GM19438 (cell line): ENCODE data around the gene GALNT8.
"Not testable (repeated sequence)": the region's sequence is repeated elsewhere in the genome, so short reads cannot be mapped to it uniquely, and the experiment has no call there.

Source experiments
- ATAC-seq: cut with Tn5 transposase; IDR thresholded peaks from one replicate; pipeline ENCODE4 v1.9.1; 2021; ENCODE audit warnings: low read depth; ENCODE audit not compliant: unreplicated experiment

The GALNT8 gene, protein sequence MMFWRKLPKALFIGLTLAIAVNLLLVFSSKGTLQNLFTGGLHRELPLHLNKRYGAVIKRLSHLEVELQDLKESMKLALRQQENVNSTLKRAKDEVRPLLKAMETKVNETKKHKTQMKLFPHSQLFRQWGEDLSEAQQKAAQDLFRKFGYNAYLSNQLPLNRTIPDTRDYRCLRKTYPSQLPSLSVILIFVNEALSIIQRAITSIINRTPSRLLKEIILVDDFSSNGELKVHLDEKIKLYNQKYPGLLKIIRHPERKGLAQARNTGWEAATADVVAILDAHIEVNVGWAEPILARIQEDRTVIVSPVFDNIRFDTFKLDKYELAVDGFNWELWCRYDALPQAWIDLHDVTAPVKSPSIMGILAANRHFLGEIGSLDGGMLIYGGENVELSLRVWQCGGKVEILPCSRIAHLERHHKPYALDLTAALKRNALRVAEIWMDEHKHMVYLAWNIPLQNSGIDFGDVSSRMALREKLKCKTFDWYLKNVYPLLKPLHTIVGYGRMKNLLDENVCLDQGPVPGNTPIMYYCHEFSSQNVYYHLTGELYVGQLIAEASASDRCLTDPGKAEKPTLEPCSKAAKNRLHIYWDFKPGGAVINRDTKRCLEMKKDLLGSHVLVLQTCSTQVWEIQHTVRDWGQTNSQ

DNA sequence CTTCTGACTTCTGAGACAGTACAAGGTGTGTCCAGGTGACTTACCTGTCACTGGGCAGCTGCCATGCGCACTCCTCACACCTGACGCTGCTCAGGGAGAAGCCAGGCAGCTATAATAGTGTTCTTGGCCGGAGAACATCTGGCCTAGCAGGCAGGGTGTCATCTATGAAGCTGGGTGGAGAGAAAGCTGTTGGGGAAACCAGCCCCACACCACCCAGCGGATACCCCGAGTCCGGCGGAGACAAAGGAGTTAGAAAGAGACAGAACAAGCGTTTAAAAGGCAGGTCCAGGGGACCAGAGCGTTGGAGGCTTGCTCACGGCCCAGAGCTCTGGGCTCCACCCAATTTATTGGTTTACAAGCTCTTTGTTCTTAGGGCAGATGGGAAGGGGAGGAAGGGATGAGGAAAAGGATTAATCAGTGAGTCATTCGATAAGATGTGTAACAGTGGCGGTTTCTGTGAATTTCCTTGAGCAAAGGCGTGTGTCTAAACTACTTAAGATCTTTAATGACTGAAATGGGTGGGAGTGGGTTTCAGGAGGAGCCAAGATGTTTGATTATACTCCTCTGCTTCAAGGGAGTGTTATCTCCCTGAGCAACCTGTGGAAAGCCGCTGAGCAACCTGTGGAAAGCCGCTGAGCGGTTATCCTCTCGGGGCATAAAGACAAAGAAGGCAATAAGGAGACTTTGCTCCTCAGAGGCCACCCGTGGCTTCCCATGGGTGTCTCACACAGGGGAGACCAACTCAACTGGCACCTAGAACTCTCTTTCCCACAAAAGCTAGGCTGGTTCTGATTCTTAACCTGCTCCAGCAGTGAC lies at the start of gene GALNT8:
Gene GALNT8 (plus strand): TSS at position 580 of the 816 bp plus-strand sequence. CDS start 278 bp downstream, outside the sequence.
- ATAC-seq = no peak

DNA sequence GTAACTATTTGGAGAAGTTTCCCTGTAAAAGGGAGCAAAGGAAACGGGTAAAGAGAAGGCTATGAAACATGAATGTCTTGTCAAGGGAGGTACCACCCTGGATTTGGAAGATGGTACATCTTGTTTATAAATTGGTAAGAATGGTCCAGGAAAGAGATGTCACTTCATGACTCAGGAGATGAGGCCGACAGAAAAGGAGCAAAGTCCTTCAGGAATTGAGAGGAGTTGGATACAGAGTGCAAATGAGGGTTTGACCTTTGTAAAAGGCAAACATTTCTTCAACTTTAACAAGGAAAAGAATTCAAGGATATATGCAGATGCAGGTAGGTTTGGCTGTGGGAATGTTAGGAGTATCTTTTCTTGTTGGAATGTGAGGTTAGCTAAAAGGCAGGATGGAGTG lies 40.5 kb upstream of the GALNT8 start:
- ATAC-seq = no peak

DNA sequence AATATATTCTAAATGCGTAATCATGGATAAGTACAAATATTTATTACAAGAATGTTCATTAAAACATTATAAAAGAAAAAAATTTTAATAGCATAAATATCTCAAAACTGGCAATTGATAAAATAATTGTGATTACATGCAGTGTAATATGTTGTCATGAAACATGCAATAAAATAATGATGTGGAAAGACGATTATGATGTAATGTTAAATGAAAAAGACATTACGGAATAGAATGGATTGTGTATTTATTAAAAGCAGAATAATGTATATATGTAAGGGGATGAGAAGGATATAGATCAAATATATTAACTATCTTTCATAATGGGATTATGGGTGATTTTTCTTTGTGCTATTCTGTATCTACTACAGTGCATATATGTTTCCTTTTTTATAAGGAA lies 38.5 kb upstream of the GALNT8 start:
- no peak for ATAC-seq

DNA sequence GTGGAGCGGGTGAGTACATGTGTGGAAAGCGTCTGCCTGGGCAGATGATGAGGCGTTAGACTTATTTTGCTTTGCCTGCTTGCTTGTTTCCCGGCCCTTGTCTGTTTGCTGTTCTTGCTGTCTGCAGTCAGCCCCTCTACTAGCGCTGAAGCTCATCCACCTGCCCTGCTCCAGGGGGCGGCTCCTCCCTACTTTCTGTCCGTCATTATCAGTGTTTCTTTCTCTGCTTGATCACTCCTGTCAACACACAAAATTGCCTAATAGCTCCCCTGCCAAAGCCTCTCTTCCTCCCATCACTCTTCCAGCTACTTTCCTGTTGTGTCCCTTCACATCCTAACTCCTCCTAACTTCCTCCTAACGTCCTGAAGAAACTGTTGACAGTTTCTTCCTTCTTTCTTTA lies 34.9 kb upstream of the GALNT8 start:
- ATAC-seq = no peak

DNA sequence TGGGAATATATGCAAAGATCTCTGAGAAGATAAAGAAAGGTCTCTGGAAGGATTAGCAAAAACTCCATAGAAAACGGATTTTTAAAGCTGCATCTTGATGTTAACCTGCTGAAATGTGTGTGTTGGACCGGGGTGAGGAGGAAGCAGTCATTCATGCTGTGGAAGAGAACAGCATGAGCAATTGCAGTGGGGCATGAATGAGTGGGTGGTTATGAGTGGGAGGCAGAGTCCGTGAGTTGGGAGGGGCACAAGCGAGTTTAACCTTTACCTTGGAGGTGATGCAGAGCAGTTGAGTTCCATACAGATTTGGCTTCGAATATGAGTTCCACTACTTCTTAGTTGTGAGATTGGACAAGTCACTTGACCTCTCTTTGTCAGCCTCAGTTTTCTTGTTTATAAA lies 29.4 kb upstream of the GALNT8 start:
- ATAC-seq = no peak

DNA sequence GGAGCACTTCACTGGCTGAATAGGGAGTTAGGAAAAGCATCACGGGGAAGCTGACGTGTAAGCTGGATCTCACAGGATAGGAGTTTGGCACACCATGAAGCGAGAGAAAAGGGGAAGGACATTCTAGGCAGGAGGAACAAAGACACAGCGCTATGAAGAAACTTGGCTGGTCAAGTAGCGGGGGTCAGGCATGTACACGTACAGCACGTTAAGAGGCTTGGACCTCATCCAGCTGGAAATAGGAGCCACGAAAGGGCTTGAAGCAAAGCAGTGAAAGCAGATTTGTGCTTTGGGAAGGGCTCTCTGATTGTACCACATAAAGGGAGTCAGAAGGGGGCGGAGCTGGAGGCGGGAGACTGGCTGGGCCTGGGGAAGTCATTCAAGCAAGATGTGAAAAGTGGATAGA lies 19.6 kb upstream of the GALNT8 start:
- no peak for ATAC-seq

DNA sequence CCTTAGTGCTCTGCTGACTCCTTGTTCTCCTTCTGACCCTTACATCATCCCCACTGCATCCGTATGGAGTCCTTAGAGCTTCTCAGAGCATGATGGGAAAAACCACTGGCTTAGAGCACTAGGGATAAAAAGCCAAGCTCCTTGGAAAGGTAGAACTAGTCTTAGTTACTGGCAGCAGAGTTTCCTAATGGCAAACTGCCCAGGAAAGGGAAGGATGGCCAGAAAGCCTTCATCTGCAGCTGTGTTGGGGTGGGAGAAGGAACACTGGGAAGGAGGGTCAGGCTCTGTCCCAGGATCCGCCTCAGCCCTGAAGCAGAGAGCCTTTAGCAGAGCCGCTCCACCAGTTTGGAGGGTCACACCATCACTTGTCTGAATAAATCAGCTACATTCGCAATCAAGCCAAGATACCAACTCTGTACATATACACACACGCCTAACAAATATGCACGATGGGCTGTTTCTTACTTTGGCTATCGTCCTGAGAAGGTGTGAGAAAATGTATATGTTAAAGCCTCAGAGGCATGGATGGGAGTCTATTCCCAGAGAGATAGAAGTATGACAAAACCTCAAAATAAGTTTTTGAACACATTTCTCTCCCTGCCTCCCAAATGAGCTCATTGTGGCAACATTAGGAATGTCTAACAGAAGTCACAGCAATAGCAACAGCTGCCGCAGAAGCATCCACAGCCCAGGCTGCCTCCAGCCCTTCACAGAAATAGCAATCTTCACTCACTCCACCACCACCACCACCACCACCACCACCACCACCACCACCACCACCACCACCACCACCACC lies 18.6 kb upstream of the GALNT8 start:
- ATAC-seq = no peak

DNA sequence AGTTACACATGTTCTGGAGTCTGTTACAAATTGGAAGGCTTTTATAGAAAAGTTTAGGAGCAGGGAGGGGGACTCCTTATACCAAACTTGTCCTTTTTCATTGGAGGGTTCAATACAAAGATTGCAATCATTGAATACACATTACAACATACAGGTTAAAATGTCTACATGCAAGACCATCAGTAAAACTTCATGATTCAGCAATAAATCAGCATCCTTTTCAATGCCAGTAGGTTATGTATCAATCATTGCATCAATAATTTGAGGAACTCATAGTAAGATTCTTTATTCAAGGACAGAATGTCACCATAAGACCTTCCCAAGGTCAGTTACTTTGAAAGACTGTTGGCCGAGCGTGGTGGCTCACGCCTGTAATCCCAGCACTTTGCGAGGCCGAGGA lies 16.5 kb upstream of the GALNT8 start:
- ATAC-seq = no peak

DNA sequence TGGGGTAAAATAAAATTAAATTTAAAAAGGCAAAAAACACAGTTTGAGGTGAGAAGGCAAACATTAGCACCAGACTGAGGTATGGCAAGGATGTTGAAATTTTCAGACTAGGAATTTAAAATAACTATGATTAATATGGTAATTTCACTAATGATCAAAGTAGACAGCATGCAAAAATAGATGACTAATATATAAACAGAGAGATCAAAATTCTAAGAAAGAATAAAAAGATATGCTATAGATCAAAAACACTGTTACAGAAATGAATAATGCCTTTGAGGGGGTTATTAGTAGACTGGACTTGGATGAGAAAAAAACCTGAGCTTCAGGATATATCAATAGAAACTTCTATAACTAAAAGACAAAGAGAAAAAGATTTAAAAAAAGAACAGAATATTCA lies 14.4 kb upstream of the GALNT8 start:
- no peak for ATAC-seq

DNA sequence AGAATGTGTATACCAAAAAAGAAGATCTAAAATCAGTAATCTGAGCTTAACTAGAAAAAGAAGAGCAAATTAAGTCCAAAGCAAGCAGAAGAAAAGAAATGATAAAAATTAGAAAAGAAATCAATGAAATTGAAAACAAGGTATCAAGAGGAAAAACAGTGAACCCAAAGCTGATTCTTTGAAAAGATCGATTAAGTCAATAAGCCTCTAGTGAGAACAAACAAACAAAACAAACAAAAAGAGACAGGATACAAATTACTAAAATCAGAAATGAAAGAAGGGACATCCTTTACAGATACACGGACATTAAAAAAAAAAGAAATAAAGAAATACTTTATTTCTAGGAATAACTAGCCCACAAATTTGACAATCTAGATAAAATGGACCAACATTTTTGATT lies 12.9 kb upstream of the GALNT8 start:
- ATAC-seq = no peak

DNA sequence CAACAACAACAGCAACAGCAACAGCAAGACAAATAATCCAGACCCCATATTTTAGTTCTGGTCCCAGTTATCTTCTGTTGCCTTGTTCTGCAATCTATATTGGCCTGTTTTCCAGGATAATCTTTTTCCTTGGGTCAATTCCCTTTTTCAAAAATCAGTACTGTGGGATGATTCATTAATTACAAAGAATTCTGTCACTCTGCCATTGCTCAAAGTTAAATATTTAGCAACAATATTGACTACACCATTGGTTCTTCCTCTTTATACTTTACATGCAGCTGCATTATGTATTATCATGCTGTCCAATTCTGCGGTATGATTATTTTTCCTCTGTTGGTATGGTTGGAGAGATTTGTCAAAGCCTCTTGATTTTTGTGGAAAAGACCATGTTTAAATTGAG lies 10.1 kb upstream of the GALNT8 start:
- no peak for ATAC-seq

DNA sequence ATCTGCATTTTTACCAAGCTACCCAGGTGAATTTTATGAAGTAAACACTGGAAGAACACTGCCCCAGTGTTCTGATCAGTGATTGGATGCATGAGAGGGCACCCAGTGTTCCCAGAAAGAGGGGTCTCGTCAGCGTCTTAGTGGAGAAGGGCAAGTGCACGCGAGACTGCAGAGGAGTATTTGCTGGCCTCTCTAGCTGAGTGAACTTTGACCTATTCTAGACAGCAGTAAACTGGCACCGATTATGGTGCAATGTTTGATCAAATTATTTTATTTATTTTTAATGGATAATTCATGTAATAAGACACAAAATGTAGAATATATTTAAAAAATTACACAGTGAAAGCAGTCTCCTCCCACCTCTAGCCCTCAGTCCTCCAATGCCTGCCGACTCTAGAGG lies 5.3 kb upstream of the GALNT8 start:
- ATAC-seq = no peak

DNA sequence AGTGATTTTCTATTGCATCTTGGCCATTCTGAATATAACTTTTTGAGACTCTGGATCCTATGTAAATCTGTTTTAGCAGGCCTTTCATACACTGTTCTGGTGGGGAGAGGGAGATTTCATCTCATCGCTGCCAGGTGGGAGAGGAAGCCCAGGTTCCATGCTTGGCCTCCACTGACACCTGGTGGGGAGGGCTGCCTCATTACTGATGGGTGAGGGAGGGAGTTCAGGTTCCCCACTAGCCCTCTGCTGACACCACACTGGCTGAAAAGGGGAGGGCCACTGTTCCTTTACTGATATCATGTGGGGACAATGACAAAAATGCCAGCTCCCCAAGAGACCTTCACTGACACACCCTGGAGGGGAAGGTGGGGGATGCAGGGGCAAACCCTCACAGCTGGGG lies 2.4 kb upstream of the GALNT8 start:
- ATAC-seq = no peak

DNA sequence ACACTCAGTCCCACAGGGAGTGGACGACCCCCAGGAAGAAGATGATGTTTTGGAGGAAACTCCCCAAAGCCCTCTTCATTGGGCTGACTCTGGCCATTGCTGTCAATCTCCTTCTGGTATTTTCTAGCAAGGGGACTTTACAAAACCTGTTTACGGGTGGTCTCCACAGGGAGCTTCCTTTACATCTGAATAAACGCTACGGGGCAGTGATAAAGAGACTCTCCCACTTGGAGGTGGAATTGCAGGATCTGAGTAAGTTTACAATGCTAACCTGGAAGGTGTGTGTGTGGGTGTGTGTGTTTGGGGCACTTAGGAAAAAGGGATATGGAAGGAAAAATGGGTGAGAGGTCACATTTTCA lies 416 bp downstream of the GALNT8 start:
- ATAC-seq = no peak

DNA sequence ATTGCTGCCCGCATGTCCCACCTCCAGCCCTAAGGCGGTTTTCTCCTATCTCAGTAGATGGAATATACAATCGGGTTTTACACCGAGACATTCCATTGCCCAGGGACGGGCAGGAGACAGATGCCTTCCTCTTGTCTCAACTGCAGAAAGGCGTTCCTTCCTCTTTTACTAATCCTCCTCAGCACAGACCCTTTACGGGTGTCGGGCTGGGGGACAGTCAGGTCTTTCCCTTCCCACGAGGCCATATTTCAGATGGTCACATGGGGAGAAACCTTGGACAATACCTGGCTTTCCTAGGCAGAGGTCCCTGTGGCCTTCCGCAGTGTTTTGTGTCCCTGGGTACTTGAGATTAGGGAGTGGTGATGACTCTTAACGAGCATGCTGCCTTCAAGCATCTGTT lies 1.4 kb downstream of the GALNT8 start:
- ATAC-seq = not testable (repeated sequence)

DNA sequence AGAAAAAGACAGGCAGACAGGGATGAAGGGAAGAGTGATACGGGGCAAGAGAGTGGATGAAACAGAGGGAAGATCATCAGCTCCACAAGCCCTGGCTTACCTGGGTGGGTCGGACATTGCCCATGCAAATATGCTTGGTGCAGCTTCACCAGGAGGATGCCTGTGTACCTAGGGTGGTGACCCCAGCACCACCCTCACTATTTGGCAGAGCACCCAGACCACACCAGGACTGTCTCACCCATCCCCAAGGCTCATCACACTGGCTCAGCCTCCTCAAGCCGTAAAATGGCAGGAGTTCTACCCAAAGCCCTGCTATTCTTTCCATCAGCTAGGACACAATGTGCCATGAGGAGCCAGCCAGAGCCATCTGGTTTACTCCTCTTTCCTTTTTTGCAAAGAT lies 3.0 kb downstream of the GALNT8 start:
- no peak for ATAC-seq

DNA sequence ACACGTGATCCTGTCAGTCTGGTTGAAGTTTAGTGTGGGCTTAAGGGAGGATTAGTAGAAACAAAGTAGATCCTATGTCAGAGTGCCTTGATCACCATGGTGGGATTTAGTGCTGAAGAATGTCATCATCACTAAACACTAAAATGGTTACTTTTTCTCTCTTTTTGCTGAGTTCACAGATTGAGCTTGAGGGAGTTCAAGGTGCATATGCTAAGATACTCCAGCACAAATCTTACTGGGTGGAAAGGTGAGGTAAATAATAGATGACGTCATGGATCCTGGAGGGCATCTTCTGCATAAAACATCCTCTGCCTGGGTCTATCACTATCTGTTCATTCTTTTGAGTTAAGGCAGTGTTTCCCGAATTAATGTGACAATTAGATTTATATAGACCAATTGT lies 4.9 kb downstream of the GALNT8 start:
- no peak for ATAC-seq

DNA sequence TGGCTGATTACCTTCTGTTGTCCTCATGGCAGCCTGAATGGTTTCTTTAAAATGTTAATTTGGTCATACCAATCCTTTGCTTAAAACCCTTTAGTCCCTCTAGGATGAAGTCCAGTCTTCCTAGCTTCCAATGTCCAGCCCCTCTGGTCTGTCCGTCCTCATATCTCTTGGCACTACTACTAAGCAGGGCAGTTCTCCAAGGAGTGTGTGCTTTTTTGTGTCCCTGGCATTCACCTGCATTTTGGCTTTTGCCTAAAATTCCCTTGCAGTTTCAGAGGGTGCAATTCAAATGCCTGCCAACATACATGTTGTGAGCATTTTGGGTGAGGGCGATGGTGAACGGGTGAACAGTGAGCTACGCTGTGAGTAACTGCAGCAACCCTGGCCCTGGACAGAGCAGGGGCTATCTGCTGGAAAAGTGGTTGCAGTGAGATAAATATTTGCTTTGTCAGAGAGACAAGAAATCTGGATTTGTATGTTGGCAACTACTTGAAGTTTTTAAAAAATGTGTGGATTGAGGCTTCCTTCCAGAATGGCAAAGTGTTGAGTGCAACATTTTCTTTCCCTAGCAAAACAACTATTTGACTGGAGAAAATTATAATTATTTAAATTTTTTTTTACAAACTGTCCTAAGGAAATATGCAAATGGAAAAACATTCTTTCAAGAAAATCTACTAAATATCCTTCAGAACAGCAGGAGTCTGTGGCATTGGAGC lies 14.6 kb downstream of the GALNT8 start:
- no peak for ATAC-seq

DNA sequence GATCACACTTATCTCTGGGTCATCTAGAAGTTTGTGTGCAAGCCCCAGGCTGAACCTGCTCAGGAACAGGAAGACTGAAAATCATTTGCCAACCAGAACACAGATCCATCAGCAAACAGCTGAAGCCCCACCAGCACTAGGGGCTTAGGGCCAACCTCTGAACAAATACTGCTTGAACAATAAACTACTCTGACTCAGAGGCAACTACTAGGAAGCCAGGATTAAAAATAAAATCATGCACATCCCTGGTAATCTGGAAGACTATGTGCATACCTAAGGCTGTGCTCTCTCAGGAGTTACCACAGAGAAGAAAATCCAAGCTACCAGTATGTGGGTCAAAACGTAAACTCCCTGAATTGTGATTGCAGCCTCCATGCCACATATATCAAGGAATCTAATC lies 15.9 kb downstream of the GALNT8 start:
- ATAC-seq = no peak

DNA sequence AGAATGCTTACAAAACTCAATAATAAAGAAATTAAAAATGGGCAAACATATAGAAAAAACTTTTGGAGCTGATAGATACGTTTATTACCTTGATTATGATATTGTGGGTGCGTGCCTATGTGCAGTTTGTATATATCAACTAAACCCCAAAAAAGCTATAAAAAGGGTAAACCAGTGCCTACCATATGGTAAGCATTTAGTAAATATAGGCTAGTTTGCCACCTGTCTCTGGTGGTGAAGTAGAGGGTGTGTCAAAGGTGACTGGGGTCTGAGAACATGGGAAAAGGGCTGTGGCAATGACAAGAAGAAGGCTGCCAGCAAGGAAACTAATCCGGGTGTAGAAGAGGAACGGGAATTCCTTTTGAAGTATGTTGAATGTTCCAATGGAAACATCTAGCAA lies 18.3 kb downstream of the GALNT8 start:
- ATAC-seq = no peak
